ENCODE data around the gene MTA2.
"Not testable (repeated sequence)": the region's sequence is repeated elsewhere in the genome, so short reads cannot be mapped to it uniquely, and the experiment has no call there.

MTA2 gene

DNA sequence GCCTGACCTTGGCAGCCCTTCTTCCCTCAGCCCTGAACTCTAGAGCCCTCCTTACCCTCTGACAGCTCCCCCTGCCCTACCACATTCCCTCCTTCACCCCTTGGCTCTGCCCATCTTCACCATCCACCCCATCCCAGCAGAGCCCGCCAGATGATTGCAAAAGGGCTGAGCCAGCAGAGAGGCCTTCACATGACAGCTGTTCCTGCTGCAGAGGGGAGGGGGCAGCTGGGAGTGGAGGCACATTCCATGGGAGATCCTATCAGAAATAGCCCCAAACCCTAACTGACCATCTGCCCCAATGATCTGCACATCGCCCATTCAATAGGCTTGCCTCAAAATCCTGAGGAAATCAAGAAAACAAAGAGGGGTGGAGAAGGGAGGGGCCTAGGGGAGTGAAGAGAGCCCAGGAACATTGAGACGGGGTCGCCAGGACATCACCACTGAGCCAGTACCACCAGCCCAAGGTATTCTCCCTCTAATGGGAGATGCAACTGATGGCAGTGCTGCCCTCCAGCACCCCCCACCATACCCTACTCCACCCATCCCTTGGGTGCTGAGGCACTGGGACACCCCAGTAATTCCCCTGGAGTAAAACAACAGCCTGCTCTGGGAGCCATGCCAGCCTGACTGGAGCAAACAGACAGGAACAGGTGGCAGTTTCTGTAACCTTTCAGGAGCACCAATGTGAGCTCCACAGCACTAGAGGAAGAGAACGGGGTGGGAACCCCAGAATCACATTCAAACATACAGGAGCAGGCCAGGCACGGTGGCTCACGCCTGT lies 47.1 kb downstream of the MTA2 start:
- intact Hi-C loops (cut with DNase I), result no loop called here

DNA sequence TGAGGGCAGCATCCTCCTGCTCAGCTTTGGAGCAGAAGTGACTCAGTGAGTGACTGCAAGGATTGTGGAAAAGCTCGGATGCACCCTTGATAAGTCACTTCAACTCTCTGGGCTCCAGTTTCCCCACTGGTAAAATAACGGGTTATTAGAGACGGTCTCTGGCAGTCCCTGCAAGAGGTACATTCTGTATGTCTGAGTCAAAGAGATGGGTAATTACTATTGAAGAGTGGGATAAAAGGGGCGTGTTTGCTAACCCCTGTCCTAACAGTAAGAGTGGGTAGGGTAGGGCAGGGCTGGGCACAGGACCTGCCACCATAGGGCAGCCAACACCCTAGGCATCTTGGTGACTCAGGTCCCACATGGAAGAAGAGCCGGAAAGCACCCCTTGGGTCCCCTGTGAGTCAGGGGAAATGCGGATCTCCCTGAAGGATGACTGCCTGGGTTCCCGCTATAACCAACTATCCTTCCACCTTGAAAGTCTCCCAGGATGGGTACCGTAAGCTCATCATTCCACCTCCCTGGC lies 47.8 kb downstream of the MTA2 start:
- no peak for DNase-seq
- intact Hi-C loops (cut with DNase I), result no loop called here

More for the DNA sequence above, 47.1 kb downstream of the MTA2 start:
- no peak for DNase-seq

- intact Hi-C loops (cut with DNase I), result no loop called here
- peak in 13 of 42 donors; percentile 38 to 85 (median 53) for DNase-seq
Observed at GRCh38 chr11:62553080-62553838, 48.4 kb downstream of the MTA2 start.

- no peak for DNase-seq
- intact Hi-C loops (cut with DNase I), result no loop called here
Observed at GRCh38 chr11:62552485-62553079, 49.1 kb downstream of the MTA2 start.

DNA sequence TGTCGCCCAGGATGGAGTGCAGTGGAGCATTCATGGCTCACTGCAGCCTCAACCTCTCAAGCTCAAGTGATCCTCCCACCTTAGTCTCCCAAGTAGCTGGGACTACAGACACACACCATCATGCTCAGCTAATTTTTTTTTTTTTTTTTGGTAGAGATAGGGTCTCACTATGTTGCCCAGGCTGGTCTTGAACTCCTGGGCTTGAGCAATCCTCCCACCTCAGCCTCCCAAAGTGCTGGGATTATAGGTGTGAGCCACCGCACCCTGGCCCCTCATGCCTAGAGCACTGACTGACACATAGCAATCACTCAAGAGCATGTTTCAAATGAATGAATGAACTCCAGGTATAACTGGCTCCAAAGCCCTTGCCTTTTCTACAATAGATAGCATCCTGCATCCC lies 51.2 kb downstream of the MTA2 start:
- DNase-seq; intact Hi-C loops (cut with DNase I): not testable (repeated sequence)

DNA sequence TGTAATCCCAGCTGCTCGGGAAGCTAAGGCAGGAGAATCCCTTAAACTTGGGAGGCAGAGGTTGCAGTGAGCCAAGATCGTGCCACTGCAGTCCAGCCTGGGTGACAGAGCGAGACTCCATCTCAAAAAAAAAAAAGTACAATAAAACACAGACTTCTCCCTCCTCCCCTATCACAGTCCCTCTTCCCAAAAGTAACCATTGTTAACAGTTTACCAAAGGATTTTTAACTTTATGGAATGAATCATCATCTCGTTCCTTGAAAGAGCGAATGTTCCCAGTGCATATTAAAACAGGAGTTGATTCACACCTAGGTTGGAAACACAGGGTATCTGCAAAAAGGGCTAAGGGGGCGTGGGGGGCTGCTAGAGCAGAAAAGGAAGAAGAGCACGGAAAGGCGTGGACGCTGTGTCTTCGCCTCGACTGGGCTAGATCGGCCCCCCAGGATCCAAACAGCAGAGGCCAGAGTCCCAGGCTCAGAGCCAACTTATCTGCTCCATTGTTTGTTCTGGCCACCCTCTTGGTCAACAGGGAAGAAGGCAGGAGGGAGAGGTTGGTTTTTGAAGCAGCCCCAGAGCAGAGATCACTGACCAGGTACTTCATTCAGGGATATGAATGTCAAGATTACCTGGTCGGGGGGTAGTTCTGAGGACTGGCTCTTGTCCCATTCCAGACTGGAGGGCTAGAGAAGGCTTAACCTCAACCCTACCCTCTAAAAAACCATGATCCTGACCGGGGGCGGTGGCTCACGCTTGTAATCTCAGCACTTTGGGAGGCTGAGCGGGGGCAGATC lies 52.9 kb downstream of the MTA2 start:
- intact Hi-C loops (cut with DNase I), result loop anchor here (10.0 kb wide), 1 partner anchor 154 kb away; no protein-coding TSS in a partner anchor
- DNase-seq, result no peak

DNA sequence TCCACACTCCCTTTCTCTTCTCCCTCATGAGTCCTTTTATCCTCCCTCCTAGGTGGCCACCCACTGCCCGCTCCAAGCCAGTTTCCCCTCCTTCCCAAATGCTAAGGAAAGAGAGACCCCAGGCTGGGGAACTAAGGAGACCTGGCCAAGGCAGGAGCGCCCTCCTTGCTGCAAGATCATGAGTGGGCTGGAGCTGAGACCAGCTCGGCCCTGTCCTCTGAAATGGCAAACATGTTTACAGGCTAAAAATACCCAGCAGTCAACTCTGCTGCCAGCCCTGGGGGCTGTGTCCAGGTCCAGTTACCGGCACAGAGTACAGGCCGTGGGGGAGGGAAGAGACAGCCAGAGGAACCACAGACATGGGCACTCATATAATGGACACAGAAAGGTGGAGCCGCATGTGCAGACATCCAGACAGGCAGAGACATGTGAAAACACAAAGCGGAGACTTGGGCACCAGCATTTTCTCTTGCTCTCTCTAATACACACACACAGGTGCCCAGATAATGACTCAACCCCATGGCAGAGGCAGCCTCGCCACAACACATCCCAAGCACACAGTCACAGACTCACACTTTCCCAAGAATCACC lies 53.9 kb downstream of the MTA2 start:
- intact Hi-C loops (cut with DNase I), result loop anchor here (10.0 kb wide), 1 partner anchor 153 kb away; no protein-coding TSS in a partner anchor
- DNase-seq, result no peak

- intact Hi-C loops (cut with DNase I), result loop anchor here (10.0 kb wide), 1 partner anchor 152 kb away; no protein-coding TSS in a partner anchor
- DNase-seq, result peak in 4 of 42 donors; percentile 23 to 55 (median 44)
Observed at GRCh38 chr11:62546929-62547625, 54.6 kb downstream of the MTA2 start.

DNA sequence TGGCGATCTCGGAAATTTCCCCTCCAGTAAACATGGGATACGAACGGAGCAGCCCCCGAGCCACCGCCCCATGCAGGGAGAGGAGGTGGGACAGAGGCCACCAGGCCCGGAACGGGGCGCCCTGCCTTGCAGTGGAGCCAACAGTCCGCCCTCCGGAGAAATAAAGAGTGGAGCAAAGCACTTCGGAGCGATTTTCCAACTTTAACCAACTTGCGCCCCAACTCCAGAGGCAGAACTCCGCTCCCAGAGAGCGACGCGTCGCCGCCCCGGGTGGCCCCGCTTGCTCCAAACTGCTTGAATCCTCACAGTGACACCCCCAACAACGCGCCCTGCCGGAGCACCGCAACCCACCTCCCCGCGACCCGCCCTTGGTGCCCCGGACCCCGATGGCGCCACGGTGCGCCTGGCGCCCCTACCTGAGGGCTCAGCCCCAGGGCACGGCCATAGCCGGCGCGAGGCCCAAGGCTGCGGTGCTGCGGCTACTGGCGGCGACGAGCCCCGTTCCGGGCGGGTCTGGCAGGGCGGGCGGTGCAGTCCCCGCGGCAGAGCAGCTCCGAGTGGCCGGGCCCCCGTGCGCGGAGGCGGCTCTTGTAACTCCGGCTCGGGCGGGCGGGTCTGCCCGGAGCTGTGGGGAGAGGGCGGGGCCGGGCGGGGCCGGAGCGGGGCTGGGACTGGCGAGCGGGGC lies 55.3 kb downstream of the MTA2 start, which contains the start of gene AHNAK:
AHNAK (minus strand) TSS at position 563 of the 685 bp plus-strand sequence. CDS start 10,708 bp downstream, outside the sequence.
- intact Hi-C loops (cut with DNase I), result loop anchor here (10.0 kb wide), 1 partner anchor 152 kb away; no protein-coding TSS in a partner anchor
- DNase-seq, result peak in 18 of 42 donors; percentile 23 to 69 (median 52)

- peak in 31 of 42 donors; percentile 36 to 80 (median 57) for DNase-seq
- intact Hi-C loops (cut with DNase I), result loop anchor here (10.0 kb wide), 1 partner anchor 151 kb away; no protein-coding TSS in a partner anchor
Observed at GRCh38 chr11:62545437-62546243, 56.0 kb downstream of the MTA2 start.

- intact Hi-C loops (cut with DNase I), result loop anchor here (5.0 to 10.0 kb wide), 3 partner anchors 48 to 150 kb away; no protein-coding TSS in a partner anchor
- no peak for DNase-seq
Observed at GRCh38 chr11:62544581-62545436, 56.9 kb downstream of the MTA2 start.

GRCh38 chr11:62543680-62544444 lies 57.8 kb downstream of the MTA2 start:
- intact Hi-C loops (cut with DNase I), result loop anchor here (5.0 to 10.0 kb wide), 3 partner anchors 47 to 149 kb away; no protein-coding TSS in a partner anchor
- no peak for DNase-seq
